HG03175 (cell line): Measurements from ENCODE around the gene APMAP.
"Not testable (repeated sequence)": the region's sequence is repeated elsewhere in the genome, so short reads cannot be mapped to it uniquely, and the experiment has no call there.

Experiments used
- ATAC-seq: cut with Tn5 transposase; IDR thresholded peaks from one replicate; pipeline ENCODE4 v1.9.1; 2021; ENCODE audit warnings: mild to moderate bottlenecking, moderate library complexity; ENCODE audit not compliant: unreplicated experiment

APMAP gene

GRCh38 chr20:25008388-25009217 is 16.1 kb upstream of the APMAP start:
- ATAC-seq: no peak

GRCh38 chr20:25007491-25008305 is 15.1 kb upstream of the APMAP start:
- no peak for ATAC-seq

- no peak for ATAC-seq
Measured at GRCh38 chr20:25006431-25007167, 14.0 kb upstream of the APMAP start.

- ATAC-seq: no peak
Measured at GRCh38 chr20:25005661-25006060, 13.1 kb upstream of the APMAP start.

GRCh38 chr20:25005220-25005619 is 12.7 kb upstream of the APMAP start:
- ATAC-seq: no peak

GRCh38 chr20:25003002-25003401 is 10.5 kb upstream of the APMAP start:
- ATAC-seq: no peak

GRCh38 chr20:25001323-25001722 is 8.8 kb upstream of the APMAP start:
- not testable (repeated sequence) for ATAC-seq

GRCh38 chr20:25000268-25000801 is 7.8 kb upstream of the APMAP start:
- ATAC-seq: no peak

GRCh38 chr20:24999568-24999967 is 7.0 kb upstream of the APMAP start:
- ATAC-seq: no peak

- ATAC-seq: no peak
Measured at GRCh38 chr20:24998631-24999445, 6.3 kb upstream of the APMAP start.

- ATAC-seq: no peak
Measured at GRCh38 chr20:24998121-24998520, 5.6 kb upstream of the APMAP start.

- no peak for ATAC-seq
Measured at GRCh38 chr20:24996449-24997377, 4.2 kb upstream of the APMAP start.

GRCh38 chr20:24995741-24996448 is 3.3 kb upstream of the APMAP start:
- ATAC-seq: no peak

- ATAC-seq: no peak
Measured at GRCh38 chr20:24994470-24995368, 2.2 kb upstream of the APMAP start.

- ATAC-seq: no peak
Measured at GRCh38 chr20:24994186-24994465, 1.6 kb upstream of the APMAP start.

GRCh38 chr20:24993337-24994185 is 1.0 kb upstream of the APMAP start:
- ATAC-seq: no peak
